Measurements from ENCODE around the gene DCLK1. TPM values are rescaled to one million over a fixed set of nuclear protein-coding genes. Genes with fewer than 3 reads are reported as not detected.

DCLK1 gene
- total RNA-seq, 1 donor from 2014 or later, result 6.4 TPM

DNA sequence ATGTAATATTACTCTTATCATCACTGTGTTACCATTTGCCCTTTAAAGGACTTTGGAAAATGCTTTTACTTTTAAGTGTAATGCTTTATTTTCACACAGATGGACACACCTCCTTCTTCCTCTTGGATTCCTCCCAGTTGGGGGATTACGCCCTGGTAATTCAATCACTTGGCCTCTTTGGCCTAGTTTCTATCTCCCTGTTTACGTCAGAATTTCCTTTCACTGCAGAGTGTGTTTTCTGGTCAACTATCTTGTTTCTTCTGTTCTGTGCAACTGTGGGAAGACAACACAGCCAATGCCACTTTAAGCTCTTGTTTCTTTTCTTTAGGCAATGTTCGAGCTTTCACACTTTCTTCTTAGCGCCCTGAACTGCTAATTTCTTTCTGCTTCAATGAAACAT, 397.4 kb downstream of the DCLK1 start:
- no peaks in the 10 kb centered on the region for H3F3A ChIP-seq (ENCODE audit: low read depth)
- Mint-ChIP-seq H3K9me3 (peaks cover 8% of the 10 kb centered on the region), H3K4me3 (no peak overlapping the region), H3K27me3 (ENCODE audit: insufficient read depth, low read depth) (no peaks in the 10 kb centered on the region), H3K36me3 (no peaks in the 10 kb centered on the region), H3K4me1 (peaks cover 16% of the 10 kb centered on the region), H3K27ac (no peak overlapping the region)
- H3K9ac ChIP-seq, result no peak overlapping the region
- no peaks in the 10 kb centered on the region for H3K9me3 ChIP-seq (ENCODE audit: low read depth)
- no peak for DNase-seq (ENCODE audit: low spot score)
- H3K27ac ChIP-seq, result no peak overlapping the region
- H3K4me1 ChIP-seq, result peaks cover 9% of the 10 kb centered on the region
- H3K4me2 ChIP-seq, result no peak overlapping the region
- TF ChIP-seq EZH2phosphoT487 (IDR thresholded peaks at IDR 0.05), result no peak
- TF ChIP-seq, protein P1, sequence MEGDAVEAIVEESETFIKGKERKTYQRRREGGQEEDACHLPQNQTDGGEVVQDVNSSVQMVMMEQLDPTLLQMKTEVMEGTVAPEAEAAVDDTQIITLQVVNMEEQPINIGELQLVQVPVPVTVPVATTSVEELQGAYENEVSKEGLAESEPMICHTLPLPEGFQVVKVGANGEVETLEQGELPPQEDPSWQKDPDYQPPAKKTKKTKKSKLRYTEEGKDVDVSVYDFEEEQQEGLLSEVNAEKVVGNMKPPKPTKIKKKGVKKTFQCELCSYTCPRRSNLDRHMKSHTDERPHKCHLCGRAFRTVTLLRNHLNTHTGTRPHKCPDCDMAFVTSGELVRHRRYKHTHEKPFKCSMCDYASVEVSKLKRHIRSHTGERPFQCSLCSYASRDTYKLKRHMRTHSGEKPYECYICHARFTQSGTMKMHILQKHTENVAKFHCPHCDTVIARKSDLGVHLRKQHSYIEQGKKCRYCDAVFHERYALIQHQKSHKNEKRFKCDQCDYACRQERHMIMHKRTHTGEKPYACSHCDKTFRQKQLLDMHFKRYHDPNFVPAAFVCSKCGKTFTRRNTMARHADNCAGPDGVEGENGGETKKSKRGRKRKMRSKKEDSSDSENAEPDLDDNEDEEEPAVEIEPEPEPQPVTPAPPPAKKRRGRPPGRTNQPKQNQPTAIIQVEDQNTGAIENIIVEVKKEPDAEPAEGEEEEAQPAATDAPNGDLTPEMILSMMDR (IDR thresholded peaks at IDR 0.05), result no peak
- H2AFZ ChIP-seq (replicated peaks), result peak overlapping the region; percentile 10
- H4K20me1 ChIP-seq (ENCODE audit: low read depth), result no peaks in the 10 kb centered on the region
- H3K27me3 ChIP-seq, result no peaks in the 10 kb centered on the region
- H3K4me3 ChIP-seq, result no peak overlapping the region
- no peaks in the 10 kb centered on the region for H3K36me3 ChIP-seq
- no peaks in the 10 kb centered on the region for H3K79me2 ChIP-seq (ENCODE audit: low read depth)

- Histone ChIP-seq H3K79me2 (ENCODE audit: low read depth) (no peaks in the 10 kb centered on the region), H3K9ac (no peak overlapping the region), H4K20me1 (ENCODE audit: low read depth) (no peaks in the 10 kb centered on the region), H3K27ac (no peak overlapping the region), H3K36me3 (no peaks in the 10 kb centered on the region), H3K4me3 (no peak overlapping the region), H3K27me3 (no peaks in the 10 kb centered on the region), H3K4me2 (no peak overlapping the region), H2AFZ (replicated peaks) (no peak overlapping the region), H3F3A (ENCODE audit: low read depth) (no peaks in the 10 kb centered on the region), H3K4me1 (peaks cover 9% of the 10 kb centered on the region), H3K9me3 (ENCODE audit: low read depth) (no peaks in the 10 kb centered on the region)
- Mint-ChIP-seq H3K27ac (no peak overlapping the region), H3K9me3 (peaks cover 8% of the 10 kb centered on the region), H3K36me3 (no peaks in the 10 kb centered on the region), H3K27me3 (ENCODE audit: insufficient read depth, low read depth) (no peaks in the 10 kb centered on the region), H3K4me1 (peaks cover 16% of the 10 kb centered on the region), H3K4me3 (no peak overlapping the region)
- DNase-seq (ENCODE audit: low spot score), result no peak
- TF ChIP-seq, protein P1 (IDR thresholded peaks at IDR 0.05), result no peak
- TF ChIP-seq EZH2phosphoT487 (IDR thresholded peaks at IDR 0.05) (no peak), EZH2 (IDR thresholded peaks at IDR 0.05) (no peak)
These were observed 398.6 kb downstream of the DCLK1 start for GRCh38 chr13:35732565-35732964.

DNA sequence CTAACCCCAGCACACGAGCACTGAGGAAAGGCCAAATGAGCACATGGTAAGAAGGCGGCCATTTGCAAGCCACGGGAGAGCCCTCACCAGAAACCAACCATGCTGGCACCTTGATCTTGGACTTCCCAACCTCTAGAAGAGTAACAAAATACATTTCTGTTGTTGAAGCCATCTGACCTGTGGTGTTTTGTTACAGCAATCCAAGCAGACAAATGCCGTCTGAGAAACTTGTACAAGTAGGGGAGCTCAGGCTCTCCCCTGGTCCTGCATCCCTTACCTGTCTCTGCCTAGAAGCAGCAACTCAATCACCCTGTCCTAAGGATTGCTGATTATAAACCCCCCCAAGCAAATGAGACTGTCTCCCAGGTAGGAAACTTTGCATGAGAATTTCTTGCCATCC, 399.7 kb downstream of the DCLK1 start:
- Histone ChIP-seq H3F3A (ENCODE audit: low read depth) (no peaks in the 10 kb centered on the region), H3K4me3 (no peak overlapping the region), H3K4me2 (no peak overlapping the region), H4K20me1 (ENCODE audit: low read depth) (no peaks in the 10 kb centered on the region), H3K79me2 (ENCODE audit: low read depth) (no peaks in the 10 kb centered on the region), H3K27me3 (no peaks in the 10 kb centered on the region), H3K27ac (no peak overlapping the region), H3K4me1 (peaks cover 6% of the 10 kb centered on the region), H3K9ac (no peak overlapping the region), H3K36me3 (no peaks in the 10 kb centered on the region), H3K9me3 (ENCODE audit: low read depth) (no peaks in the 10 kb centered on the region), H2AFZ (replicated peaks) (no peak overlapping the region)
- H3K9me3 Mint-ChIP-seq, result peaks cover 8% of the 10 kb centered on the region
- peaks cover 16% of the 10 kb centered on the region for H3K4me1 Mint-ChIP-seq
- no peaks in the 10 kb centered on the region for H3K36me3 Mint-ChIP-seq
- no peak overlapping the region for H3K27ac Mint-ChIP-seq
- no peaks in the 10 kb centered on the region for H3K27me3 Mint-ChIP-seq (ENCODE audit: insufficient read depth, low read depth)
- DNase-seq (ENCODE audit: low spot score), result no peak
- TF ChIP-seq EZH2phosphoT487 (IDR thresholded peaks at IDR 0.05) (no peak), EZH2 (IDR thresholded peaks at IDR 0.05) (no peak)
- TF ChIP-seq, protein P1 (IDR thresholded peaks at IDR 0.05), result no peak
- no peak overlapping the region for H3K4me3 Mint-ChIP-seq
